Medulla oblongata (tissue), 1 donor: ENCODE data around the gene ZBTB3.
"Not testable (repeated sequence)": the region's sequence is repeated elsewhere in the genome, so short reads cannot be mapped to it uniquely, and the experiment has no call there.

Experiments
- DNase-seq: peaks from one replicate; pipeline ENCODE4 v3.0.0-alpha.2; 2015; ENCODE audit errors: extremely low spot score

The ZBTB3 gene

DNA sequence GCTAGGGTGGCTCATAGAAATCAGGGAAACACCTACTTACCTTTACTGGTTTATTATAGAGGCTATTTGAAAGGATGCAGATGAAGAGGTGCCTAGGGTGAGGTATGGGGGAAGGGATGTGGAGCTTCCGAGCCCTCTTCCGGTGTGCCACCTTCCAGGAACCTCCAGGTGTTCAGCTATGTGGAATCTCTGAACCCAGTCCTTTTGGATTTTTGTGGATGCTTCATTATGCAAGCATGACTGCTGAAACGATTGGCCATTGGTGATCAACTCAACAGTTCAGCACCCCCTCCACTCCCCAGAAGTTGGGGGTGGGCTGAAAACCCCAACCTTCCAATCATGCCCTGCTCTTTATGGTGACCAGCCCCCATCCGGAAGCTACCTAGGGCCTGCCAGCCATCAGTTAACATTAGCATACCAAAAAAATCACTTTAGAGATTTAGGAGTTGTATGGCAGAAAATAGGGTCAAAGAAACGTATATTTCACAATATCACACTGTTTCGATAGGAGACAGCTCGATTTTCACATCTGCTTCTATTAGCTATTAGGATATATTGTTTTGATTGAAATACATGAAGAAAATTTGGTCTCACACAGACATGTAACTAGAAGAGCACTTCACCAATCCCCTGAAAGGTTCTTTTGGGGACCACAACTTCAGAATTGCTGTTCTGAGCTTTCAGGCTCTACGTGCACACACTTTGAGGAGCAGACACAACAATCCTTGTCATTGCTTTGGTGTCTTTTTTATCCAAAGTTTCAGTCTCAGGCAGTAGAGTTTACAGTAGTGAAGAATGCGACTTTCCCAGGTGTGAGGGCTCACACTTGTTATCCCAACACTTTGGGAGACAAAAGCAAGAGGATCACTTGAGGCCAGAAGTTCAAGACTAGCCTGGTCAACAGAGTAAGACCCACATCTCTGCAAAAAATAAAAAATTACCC lies 4.2 kb upstream of the ZBTB3 start:
- no peak for DNase-seq

GRCh38 chr11:62755086-62755615 lies 1.2 kb upstream of the ZBTB3 start:
- peak; percentile 52 for DNase-seq

DNA sequence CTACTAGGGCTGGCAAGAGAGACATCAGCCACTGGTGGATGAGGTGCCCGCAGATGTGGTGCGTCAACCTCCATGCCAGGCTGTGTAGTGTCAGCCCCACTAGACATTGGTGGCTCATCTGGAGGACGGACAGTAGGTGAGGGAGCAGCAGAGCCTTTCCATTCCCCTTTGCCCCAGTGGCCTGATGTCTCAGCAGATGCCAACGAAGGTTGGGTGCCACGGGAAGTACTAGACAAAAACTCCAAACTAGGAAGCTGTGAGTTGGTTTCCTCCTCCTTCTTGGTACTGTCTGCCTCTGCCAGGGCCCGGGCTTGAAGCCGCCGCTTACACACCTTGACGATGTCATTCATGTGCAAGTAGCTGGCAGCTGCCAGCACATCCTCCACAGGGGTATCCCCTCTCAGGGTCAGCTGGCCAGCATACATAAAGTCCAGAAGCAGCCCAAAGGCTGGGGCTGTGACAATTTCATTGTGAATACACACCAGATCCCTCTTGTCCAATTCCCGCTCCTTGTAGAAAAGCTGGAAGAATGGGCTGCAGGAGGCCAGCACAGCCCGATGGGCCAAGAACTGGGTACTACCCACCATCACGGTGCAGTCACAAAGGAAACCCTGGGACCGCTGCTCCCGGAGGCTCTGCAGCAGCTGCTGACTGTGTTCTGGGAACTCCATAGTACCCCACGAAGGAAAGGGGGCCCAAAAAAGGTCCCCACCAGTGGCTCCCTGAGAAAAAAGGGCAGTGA lies 795 bp downstream of the ZBTB3 start:
- no peak for DNase-seq

DNA sequence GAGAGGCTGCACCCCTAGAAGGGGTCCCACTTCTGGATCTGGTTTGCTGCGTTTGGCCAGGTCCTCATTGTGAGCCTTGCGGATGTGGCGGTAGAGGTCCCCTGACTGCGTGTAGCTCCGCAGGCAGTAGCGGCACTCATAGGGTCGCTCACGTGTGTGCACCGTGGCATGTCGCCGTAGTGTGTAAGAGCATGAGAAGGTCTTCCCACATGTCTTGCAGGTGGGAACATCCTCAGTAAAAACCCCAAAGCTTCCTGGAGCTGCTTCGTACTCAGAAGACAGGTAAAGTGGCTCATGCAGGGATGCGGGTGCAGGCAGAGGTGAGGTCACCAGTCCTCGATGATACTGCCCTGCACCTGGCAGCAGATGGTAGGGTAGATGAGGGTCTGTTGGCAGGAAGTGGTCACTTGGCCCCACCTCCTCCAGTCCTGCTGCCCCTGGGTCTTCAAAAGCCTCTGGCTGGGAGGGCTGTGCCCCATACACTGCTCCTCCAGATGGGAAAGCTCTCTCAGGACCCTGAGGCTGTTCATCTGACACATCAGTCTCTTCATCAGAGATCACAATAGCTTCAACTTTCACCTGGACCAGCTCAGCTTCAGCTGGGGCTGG lies 1.7 kb downstream of the ZBTB3 start:
- no peak for DNase-seq

DNA sequence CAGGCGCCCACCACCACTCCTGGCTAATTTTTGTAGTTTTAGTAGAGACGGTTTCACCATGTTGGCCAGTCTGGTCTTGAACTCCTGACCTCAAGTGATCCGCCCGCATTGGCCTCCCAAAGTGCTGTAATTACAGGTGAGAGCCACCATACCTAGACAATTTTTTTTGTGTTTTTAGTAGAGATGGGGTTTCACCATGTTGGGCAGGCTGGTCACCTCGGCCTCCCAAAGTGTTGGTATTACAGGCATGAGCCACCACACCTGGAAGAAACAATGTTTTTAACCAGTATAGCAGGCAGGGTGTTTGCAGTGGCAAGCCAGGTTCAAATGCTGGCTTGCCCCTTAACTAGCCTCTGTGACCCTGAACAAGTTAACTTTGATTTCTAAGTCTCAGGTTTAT lies 4.0 kb downstream of the ZBTB3 start:
- DNase-seq: not testable (repeated sequence)

DNA sequence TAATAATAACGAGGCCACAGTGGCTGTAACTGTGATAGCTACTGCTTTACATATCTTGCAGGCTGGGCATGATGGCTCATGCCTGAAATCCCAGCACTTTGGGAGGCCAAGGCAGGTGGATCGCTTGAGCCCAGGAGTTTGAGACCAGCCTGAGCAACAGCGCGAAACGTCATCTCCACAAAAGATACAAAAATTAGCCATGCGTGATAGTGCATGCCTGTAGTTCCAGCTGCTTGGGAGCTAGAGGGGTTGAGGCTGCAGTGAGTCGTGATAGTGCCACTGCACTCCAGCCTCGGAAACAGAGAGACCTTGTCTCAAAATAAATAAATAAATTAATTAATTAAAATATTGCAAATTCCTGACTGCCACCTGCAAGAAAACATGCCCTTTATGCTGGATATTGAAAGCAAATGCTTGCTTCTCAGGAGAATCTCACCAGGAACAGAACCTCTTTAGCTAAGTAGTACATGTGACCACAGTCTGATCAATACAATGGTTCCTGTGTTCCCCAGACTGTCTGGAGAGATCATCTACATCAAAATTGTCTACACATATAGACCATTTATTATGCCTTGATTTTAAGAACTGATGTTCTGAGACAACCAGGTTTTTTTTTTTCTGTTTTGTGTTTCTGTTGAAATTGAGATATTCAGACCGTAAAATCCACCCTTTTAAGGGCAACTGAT lies 6.3 kb downstream of the ZBTB3 start:
- DNase-seq: peak; percentile 49

DNA sequence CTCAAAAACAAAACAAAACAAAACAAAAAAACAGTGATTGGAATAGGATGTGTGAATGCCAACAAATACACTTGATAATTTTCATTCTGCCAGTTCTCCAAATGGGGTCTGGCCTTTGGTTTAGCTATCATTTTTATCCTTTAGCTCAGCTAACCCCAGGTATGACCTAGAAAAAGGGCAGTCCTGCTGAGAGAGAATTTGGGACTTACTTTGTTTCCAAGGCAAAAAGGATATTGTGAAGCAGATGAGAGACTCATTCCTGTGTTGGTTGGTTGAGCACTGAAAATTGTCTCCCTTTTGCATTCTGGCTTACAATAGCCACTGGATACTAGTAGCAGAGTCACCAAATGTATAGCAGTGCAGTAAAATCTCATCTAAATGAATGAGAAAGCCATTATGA lies 16.8 kb downstream of the ZBTB3 start:
- no peak for DNase-seq

DNA sequence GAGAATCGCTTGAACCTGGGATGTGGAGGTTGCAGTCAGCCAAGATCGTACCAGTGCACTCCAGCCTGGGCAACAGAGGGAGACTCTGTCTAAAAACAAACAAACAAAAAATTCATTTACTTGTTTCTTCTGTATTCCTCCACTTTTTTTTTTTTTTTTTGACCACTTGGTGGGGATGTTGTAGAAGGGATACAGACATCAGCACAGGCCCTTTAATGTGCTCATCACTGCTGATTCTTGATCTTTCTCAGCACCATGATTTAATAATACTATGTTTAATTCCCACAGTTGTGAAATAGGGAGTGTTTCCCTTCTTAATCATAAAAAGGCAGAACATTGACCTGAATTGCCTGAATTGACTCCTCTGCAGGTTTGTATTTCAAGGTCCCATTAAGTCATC lies 21.1 kb downstream of the ZBTB3 start:
- peak; percentile 32 for DNase-seq

DNA sequence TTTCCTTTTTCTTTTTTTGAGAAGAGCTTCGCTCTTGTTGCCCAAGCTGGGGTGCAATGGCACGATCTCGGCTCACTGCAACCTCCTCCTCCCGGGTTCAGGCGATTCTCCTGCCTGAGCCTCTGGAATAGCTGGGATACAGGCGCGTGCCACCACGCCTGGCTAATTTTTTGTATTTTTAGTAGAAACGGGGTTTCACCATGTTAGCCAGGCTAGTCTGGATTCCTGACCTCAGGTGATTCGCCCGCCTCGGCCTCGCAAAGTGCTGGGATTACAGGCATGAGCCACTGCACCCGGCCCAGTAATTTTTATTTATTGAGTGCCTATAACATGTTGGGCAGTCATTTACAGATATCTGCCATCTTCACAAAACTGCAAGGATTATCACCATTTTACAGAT lies 23.9 kb downstream of the ZBTB3 start:
- DNase-seq: not testable (repeated sequence)

DNA sequence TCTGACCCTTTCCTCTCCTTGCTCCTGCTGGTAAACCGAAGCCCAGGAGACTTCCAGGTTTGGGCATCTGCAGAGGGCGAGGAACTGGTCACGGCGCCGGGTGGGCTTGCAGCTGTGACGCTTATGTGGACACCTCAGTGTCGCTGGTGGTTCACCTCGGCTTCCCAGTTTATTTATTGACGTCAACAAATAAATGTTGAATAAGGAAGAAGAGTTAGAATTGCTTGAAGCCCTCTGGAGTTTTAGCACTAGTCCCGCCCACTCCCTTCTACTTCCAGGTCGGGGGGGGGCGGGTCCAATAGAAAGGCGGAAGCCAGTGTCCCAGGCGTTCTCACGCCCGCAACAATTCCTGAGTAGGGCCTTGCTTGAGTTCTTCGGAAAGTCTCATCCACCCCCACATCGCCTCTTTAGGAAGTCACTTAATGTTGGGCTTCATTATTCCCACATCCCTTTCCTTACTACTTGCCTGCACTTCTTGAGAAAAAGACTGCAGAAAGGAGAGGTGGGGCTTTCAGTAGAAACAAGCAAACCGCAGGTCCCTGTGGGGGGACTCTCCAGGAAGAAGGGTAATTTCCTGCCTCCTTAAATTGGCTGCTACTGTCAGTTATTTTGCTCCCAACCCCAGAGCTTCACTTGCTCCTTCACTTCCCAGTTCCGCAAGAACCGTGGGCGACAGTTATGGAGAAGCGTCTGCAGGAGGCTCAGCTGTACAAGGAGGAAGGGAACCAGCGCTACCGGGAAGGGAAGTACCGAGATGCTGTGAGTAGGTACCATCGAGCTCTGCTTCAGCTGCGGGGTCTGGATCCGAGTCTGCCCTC lies 25.6 kb downstream of the ZBTB3 start, which contains the start of gene TTC9C:
Gene TTC9C (plus strand): TSS at position 316 of the 818 bp plus-strand sequence. CDS start 363 bp downstream, at position 679.
- DNase-seq: peak; percentile 95

- DNase-seq: peak; percentile 99
These were observed 26.1 kb downstream of the ZBTB3 start for GRCh38 chr11:62727872-62728170.

GRCh38 chr11:62727165-62727871 lies 26.6 kb downstream of the ZBTB3 start, which contains the start of gene HNRNPUL2:
TSS of gene HNRNPUL2 (minus strand) at chr11:62727457. CDS start at chr11:62727156, 301 bp downstream.
- peak; percentile 99 for DNase-seq

- no peak for DNase-seq
These were observed 27.1 kb downstream of the ZBTB3 start for GRCh38 chr11:62726915-62727164.

DNA sequence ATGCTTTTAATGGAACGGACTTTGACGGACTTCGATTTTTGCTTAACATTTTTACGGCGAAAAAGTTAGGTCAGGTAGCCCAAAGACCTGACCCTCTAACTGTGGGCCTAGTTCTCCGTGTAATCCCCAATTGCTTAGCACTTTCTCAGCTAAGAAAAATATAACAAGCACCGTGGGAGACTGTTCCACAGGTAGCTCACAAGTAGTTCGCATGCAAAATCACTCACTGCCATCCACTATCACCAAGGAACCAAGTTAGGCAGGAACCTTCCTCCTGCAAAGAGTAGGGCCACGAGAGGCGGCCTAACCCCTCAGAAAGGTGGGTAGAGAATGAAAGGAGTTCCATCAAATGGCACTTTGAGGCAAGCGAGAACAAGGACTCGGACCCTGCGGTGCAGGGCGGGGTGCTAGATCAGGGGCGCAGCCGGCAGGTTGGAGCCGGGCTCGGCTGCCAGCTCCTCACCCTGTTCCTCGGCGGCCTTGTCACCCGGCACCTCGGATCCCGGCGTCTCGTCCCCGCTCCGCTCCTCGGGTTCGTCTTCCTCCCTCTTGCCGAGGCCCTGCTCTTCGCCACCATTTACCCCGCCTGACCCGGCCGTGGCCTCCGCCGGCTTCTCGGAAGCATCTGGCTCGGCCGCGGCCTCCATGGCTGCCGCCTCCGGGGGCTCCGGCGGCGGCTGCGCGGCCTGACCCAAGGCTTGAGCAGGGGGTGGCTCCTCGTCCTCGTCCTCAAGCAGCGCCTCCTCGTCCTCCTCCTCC lies 27.6 kb downstream of the ZBTB3 start:
- no peak for DNase-seq

GRCh38 chr11:62725646-62726045 lies 28.3 kb downstream of the ZBTB3 start:
- DNase-seq: no peak

DNA sequence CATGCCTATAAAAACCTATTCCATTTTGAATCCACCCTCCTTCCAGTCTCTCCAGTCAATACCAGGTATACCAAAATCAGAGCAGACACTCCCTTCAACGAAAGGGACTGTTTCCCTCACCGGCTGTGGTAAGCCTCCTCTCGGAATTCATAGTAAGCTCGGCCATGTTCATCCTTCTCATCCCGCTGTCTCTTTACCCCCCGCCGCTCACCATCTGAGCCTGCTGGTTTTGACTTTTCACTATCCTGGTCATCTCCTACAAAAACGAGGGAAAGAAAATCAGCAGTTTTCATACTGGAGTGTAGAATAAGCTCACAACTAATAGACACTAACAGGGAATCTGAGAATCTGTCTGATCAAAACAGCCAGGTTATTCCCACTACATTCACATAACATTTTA lies 29.8 kb downstream of the ZBTB3 start:
- DNase-seq: no peak

DNA sequence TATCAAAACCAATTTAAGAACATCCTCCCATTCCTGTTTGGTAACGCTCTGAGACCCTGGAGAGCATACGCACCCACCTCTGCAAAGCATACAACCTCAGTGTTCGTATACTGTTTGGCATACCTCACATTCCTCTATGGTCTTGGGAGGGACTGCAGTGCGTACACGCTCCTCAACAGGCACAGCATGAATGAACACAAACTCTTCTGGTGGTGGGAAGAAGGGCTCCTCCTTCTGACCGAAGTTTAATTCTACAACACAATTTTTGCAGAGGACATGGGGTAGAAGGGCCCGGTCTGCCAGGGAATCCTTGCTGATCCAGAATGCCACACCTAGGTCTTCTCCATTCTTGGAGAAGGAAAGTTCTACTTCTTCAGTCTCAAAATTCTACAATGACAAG lies 32.0 kb downstream of the ZBTB3 start:
- DNase-seq: no peak

- DNase-seq: no peak
These were observed 34.5 kb downstream of the ZBTB3 start for GRCh38 chr11:62719302-62719978.

DNA sequence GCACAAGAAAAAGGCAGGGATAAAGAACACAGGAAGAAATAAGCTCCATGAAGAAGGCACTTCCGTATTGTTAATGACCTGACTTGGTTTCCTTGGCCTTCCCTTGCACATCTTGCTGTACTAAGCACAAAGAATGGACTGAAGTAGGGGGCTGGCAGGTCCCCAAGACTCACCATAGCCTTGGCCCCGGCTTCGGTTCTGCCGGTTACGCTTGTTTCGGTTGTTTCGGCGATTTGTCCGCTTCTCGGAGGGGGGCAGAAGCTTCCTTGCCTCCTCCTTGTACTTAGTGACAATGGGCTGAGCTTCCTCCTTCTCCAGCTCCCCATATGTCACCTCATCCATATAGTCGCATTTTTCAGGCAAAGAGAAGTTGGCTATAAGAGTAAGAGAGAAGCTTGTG lies 37.1 kb downstream of the ZBTB3 start:
- no peak for DNase-seq
